Activated naive CD4-positive, alpha-beta T cell treated with anti-CD3 and anti-CD28 coated beads, Interleukin-2, amount 10 ng/mL, durations not matched to agents 7 days and 5 days (primary cell): ENCODE data around the gene E2F7.
A peak's percentile ranks its signal among the peaks of the same experiment; 100 is the strongest.

Source experiments
- CTCF ChIA-PET: fragments of 350-600 bp; sonication (Branson Sonifier 250); formaldehyde crosslinking; loops from one replicate; lab custom pipeline; 2021; ENCODE audit warnings: antibody characterized with exemption; lab: Charles Lee
- DNase-seq: peaks from one replicate; pipeline ENCODE4 v3.0.0-alpha.2; 2020
- H3K27ac Mint-ChIP-seq: one replicate; pipeline ENCODE4 v1.8.0; 2021; ENCODE audit warnings: mild to moderate bottlenecking, moderate library complexity, mixed read lengths
- H3K27me3 Mint-ChIP-seq: one replicate; pipeline ENCODE4 v1.8.0; 2021; ENCODE audit warnings: mild to moderate bottlenecking, mixed read lengths
- H3K36me3 Mint-ChIP-seq: one replicate; pipeline ENCODE4 v1.8.0; 2021; ENCODE audit warnings: mixed read lengths
- H3K4me1 Mint-ChIP-seq: one replicate; pipeline ENCODE4 v1.8.0; 2021; ENCODE audit warnings: mixed read lengths
- H3K4me3 Mint-ChIP-seq: one replicate; pipeline ENCODE4 v1.8.0; 2021; ENCODE audit warnings: mild to moderate bottlenecking, moderate library complexity, mixed read lengths
- H3K9me3 Mint-ChIP-seq: one replicate; pipeline ENCODE4 v1.8.0; 2021; ENCODE audit warnings: mixed read lengths

Gene E2F7

GRCh38 chr12:77019920-77020319, 45.4 kb downstream of the E2F7 start:
- Mint-ChIP-seq H3K9me3 (no peaks in the 10 kb centered on the region), H3K36me3 (peaks cover 40% of the 10 kb centered on the region), H3K4me1 (no peaks in the 10 kb centered on the region), H3K27me3 (no peaks in the 10 kb centered on the region), H3K4me3 (no peak overlapping the region), H3K27ac (no peak overlapping the region)
- DNase-seq: no peak
- CTCF ChIA-PET: interaction anchor here (1.3 to 1.9 kb wide), 2 partner anchors 9 kb away, joined by 5 to 15 read pairs; no protein-coding TSS in a partner anchor

GRCh38 chr12:77016606-77017005, 48.8 kb downstream of the E2F7 start:
- H3K36me3 Mint-ChIP-seq: peaks cover 21% of the 10 kb centered on the region
- CTCF ChIA-PET: no interaction called here
- no peaks in the 10 kb centered on the region for H3K9me3 Mint-ChIP-seq
- H3K4me1 Mint-ChIP-seq: no peaks in the 10 kb centered on the region
- no peak overlapping the region for H3K27ac Mint-ChIP-seq
- no peak for DNase-seq
- no peak overlapping the region for H3K4me3 Mint-ChIP-seq
- no peaks in the 10 kb centered on the region for H3K27me3 Mint-ChIP-seq

- H3K36me3 Mint-ChIP-seq: peaks cover 6% of the 10 kb centered on the region
- peaks cover 3% of the 10 kb centered on the region for H3K4me1 Mint-ChIP-seq
- no peak overlapping the region for H3K27ac Mint-ChIP-seq
- H3K9me3 Mint-ChIP-seq: no peaks in the 10 kb centered on the region
- peaks cover 7% of the 10 kb centered on the region for H3K27me3 Mint-ChIP-seq
- no peak for DNase-seq
- H3K4me3 Mint-ChIP-seq: no peak overlapping the region
- CTCF ChIA-PET: interaction anchor here (0.9 to 1.4 kb wide), 3 partner anchors 8 to 392 kb away, joined by 4 to 5 read pairs (median 4); no protein-coding TSS in a partner anchor
Observed at GRCh38 chr12:77013091-77013490, 52.3 kb downstream of the E2F7 start.

- no peak overlapping the region for H3K4me3 Mint-ChIP-seq
- no peaks in the 10 kb centered on the region for H3K36me3 Mint-ChIP-seq
- peaks cover 15% of the 10 kb centered on the region for H3K27me3 Mint-ChIP-seq
- peak; percentile 82 for DNase-seq
- CTCF ChIA-PET: interaction anchor here (0.6 to 1.6 kb wide), 34 partner anchors 8 to 620 kb away, joined by 3 to 20 read pairs (median 4); no protein-coding TSS in a partner anchor
- peaks cover 3% of the 10 kb centered on the region for H3K4me1 Mint-ChIP-seq
- H3K27ac Mint-ChIP-seq: no peak overlapping the region
- no peaks in the 10 kb centered on the region for H3K9me3 Mint-ChIP-seq
Observed at GRCh38 chr12:77010691-77011548, 54.4 kb downstream of the E2F7 start.

- H3K27me3 Mint-ChIP-seq: peaks cover 23% of the 10 kb centered on the region
- H3K4me1 Mint-ChIP-seq: peaks cover 6% of the 10 kb centered on the region
- CTCF ChIA-PET: interaction anchor here (1.1 to 2.2 kb wide), 2 partner anchors 53 to 385 kb away, joined by 3 to 8 read pairs; no protein-coding TSS in a partner anchor
- H3K36me3 Mint-ChIP-seq: no peaks in the 10 kb centered on the region
- no peak overlapping the region for H3K27ac Mint-ChIP-seq
- no peaks in the 10 kb centered on the region for H3K9me3 Mint-ChIP-seq
- no peak overlapping the region for H3K4me3 Mint-ChIP-seq
- no peak for DNase-seq
Observed at GRCh38 chr12:77007476-77007875, 57.9 kb downstream of the E2F7 start.

- no peak overlapping the region for H3K27ac Mint-ChIP-seq
- CTCF ChIA-PET: no interaction called here
- no peaks in the 10 kb centered on the region for H3K9me3 Mint-ChIP-seq
- H3K36me3 Mint-ChIP-seq: no peaks in the 10 kb centered on the region
- peaks cover 27% of the 10 kb centered on the region for H3K27me3 Mint-ChIP-seq
- no peak overlapping the region for H3K4me3 Mint-ChIP-seq
- no peak for DNase-seq
- H3K4me1 Mint-ChIP-seq: peaks cover 6% of the 10 kb centered on the region
Observed at GRCh38 chr12:77005611-77006098, 59.7 kb downstream of the E2F7 start.

- DNase-seq: no peak
- no peaks in the 10 kb centered on the region for H3K36me3 Mint-ChIP-seq
- no peaks in the 10 kb centered on the region for H3K9me3 Mint-ChIP-seq
- H3K27ac Mint-ChIP-seq: no peak overlapping the region
- H3K27me3 Mint-ChIP-seq: peaks cover 23% of the 10 kb centered on the region
- CTCF ChIA-PET: no interaction called here
- H3K4me3 Mint-ChIP-seq: no peak overlapping the region
- peaks cover 3% of the 10 kb centered on the region for H3K4me1 Mint-ChIP-seq
Observed at GRCh38 chr12:77003914-77004313, 61.5 kb downstream of the E2F7 start.

- H3K4me3 Mint-ChIP-seq: no peak overlapping the region
- CTCF ChIA-PET: no interaction called here
- H3K4me1 Mint-ChIP-seq: peaks cover 3% of the 10 kb centered on the region
Observed at GRCh38 chr12:77003246-77003645, 62.1 kb downstream of the E2F7 start.

GRCh38 chr12:77002382-77002781, 63.0 kb downstream of the E2F7 start:
- no peak overlapping the region for H3K4me3 Mint-ChIP-seq
- CTCF ChIA-PET: interaction anchor here (1.0 kb wide), 1 partner anchor 8 kb away, joined by 3 read pairs; no protein-coding TSS in a partner anchor

More at GRCh38 chr12:77003246-77003645, 62.1 kb downstream of the E2F7 start:
- no peak for DNase-seq
- Mint-ChIP-seq H3K9me3 (no peaks in the 10 kb centered on the region), H3K27ac (no peak overlapping the region), H3K36me3 (no peaks in the 10 kb centered on the region), H3K27me3 (peaks cover 22% of the 10 kb centered on the region)

GRCh38 chr12:77001276-77001675, 64.1 kb downstream of the E2F7 start:
- no peak for DNase-seq
- CTCF ChIA-PET: interaction anchor here (1.0 kb wide), 1 partner anchor 9 kb away, joined by 3 read pairs; no protein-coding TSS in a partner anchor
- Mint-ChIP-seq H3K36me3 (no peaks in the 10 kb centered on the region), H3K4me3 (no peak overlapping the region), H3K9me3 (no peaks in the 10 kb centered on the region), H3K4me1 (peaks cover 3% of the 10 kb centered on the region), H3K27ac (no peak overlapping the region), H3K27me3 (peaks cover 12% of the 10 kb centered on the region)

More at GRCh38 chr12:77002382-77002781, 63.0 kb downstream of the E2F7 start:
- H3K4me1 Mint-ChIP-seq: peaks cover 3% of the 10 kb centered on the region
- no peaks in the 10 kb centered on the region for H3K36me3 Mint-ChIP-seq
- DNase-seq: no peak
- H3K9me3 Mint-ChIP-seq: no peaks in the 10 kb centered on the region
- peaks cover 17% of the 10 kb centered on the region for H3K27me3 Mint-ChIP-seq
- no peak overlapping the region for H3K27ac Mint-ChIP-seq

GRCh38 chr12:76998908-76999556, 66.3 kb downstream of the E2F7 start:
- Mint-ChIP-seq H3K27ac (no peak overlapping the region), H3K27me3 (peaks cover 9% of the 10 kb centered on the region), H3K9me3 (no peaks in the 10 kb centered on the region), H3K4me1 (peaks cover 3% of the 10 kb centered on the region), H3K4me3 (no peak overlapping the region), H3K36me3 (no peaks in the 10 kb centered on the region)
- CTCF ChIA-PET: interaction anchor here (3.1 kb wide), 1 partner anchor 12 kb away, joined by 8 read pairs; no protein-coding TSS in a partner anchor
- DNase-seq: no peak

- Mint-ChIP-seq H3K9me3 (no peaks in the 10 kb centered on the region), H3K4me1 (peaks cover 2% of the 10 kb centered on the region), H3K4me3 (no peak overlapping the region), H3K27ac (no peak overlapping the region), H3K27me3 (peaks cover 4% of the 10 kb centered on the region), H3K36me3 (no peaks in the 10 kb centered on the region)
- no peak for DNase-seq
- CTCF ChIA-PET: interaction anchor here (3.1 kb wide), 1 partner anchor 12 kb away, joined by 8 read pairs; no protein-coding TSS in a partner anchor
Observed at GRCh38 chr12:76998386-76998785, 67.0 kb downstream of the E2F7 start.

- H3K36me3 Mint-ChIP-seq: no peaks in the 10 kb centered on the region
- no peak for DNase-seq
- CTCF ChIA-PET: interaction anchor here (3.1 kb wide), 1 partner anchor 14 kb away, joined by 8 read pairs; no protein-coding TSS in a partner anchor
- H3K4me1 Mint-ChIP-seq: no peaks in the 10 kb centered on the region
- no peak overlapping the region for H3K4me3 Mint-ChIP-seq
- H3K27ac Mint-ChIP-seq: no peak overlapping the region
- H3K27me3 Mint-ChIP-seq: peaks cover under 1% of the 10 kb centered on the region
- H3K9me3 Mint-ChIP-seq: no peaks in the 10 kb centered on the region
Observed at GRCh38 chr12:76997011-76997780, 68.2 kb downstream of the E2F7 start.
